NOMO-1 treated with DMSO at 0.1 percent for 48 hours (cell line): ENCODE data around the gene TBC1D5.
"Not testable (repeated sequence)": the region's sequence is repeated elsewhere in the genome, so short reads cannot be mapped to it uniquely, and the experiment has no call there.

ENCODE experiments used
- DNase-seq: peaks from one replicate; lab custom pipeline; 2025; ENCODE audit not compliant: unreplicated experiment; lab: John Stamatoyannopoulos, UW

The TBC1D5 gene

DNA sequence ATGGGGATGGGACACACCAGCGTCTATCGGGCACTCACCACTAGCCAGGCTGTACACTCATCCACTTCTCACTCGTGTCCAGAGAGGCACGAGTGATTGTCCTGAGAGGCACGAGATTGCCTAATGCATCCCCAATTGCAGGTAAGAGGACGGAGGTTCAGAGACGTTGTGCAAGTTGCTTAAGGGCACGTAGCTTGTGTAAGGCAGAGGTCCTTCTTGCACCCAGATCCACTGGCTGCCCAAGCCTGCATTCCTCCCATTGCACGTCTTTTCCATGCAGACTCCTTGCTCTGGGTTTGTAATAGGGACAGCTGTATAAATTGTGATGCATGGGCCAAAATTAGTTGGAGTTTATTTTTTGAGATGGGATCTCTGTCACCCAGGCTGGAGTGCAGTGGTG, 593.4 kb downstream of the TBC1D5 start:
- DNase-seq: no peak

DNA sequence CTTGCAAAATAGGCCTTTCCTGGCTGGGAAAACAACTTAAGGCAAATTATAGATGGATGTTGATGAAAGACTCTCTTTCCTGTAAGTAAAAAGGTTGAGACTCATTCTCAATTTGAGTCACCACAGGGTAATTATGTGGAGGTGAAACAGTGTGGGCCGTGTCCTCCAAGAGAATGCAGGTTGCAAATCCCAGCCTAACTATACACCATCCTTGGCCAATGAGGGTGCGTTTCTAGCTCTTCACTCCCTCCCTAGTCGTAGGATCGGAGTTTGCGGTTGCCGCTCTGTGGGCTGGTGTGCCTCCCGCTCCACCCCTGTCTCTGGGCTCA, 597.8 kb downstream of the TBC1D5 start:
- no peak for DNase-seq

DNA sequence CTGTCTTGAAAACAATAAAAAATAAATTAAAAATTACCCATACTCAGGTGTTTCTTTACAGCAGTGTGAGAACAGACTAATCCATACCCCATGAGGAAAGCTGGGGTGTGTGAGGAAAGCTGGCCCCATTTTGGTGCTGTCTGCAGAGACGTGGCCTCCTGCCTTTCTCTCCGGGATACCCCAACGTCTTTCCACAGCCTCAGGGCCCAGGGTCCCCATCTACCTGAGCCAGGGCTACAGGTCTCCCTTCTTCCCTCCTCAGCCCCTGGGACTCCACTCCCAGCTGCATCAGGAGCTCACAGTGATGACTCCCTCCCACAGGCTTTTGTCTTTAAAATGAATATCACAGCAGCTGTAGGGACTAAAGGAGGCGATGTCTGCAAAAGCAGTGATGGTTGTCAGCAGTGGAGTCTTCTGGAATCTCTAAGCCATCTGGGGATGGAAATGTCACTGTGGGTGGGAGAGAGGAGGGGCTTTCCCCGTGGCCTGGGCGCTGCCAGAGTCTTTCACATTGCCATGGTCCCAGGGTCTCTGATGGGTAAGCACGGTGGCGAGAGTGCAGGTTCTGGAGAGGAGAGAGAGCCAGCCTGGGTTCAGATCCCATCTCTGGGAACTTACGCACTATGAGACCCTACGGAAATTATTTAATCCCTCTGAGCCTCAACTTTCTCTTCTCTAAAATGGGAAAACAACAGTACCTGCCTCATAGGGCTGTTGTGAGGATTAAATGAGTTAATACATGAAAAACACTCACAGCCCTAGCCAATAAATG, 598.4 kb downstream of the TBC1D5 start:
- no peak for DNase-seq

DNA sequence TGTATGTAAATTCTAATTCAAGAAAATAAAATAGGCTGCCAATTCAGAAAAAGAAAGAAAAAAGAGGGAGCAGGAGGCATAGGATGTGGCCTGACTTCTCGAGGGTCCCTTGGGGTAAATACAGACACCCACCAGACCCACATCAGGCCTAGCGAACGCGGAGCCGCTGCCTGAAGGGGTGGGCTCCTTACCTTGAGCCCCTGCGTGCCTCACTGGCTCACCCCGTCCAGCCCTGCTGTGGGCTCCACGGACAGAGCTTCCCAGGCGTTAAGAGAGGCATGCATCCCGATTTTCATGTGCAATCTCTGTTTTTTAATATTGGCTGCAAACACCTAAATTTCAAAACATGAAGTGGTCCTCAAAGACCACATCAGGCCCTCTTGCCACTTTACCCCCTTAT, 599.9 kb downstream of the TBC1D5 start:
- no peak for DNase-seq

DNA sequence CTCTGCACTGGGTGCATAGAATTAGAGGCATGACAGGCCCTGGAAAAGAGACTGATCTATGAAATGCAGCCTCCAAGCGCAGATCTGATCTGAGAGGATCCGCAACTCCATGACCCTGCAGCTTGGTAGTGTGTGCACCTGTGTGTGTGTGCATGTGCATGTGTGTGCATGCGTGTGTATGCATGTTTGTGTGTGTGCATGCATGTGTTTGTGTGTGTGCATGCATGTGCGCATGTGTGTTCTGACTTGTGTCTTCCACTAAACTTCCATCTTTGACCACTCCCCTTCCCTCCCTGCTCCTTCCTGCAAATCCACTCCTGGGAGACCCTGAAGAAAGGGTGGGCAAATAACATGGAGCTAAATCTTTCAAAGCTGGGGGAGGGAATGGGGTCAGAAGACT, 600.7 kb downstream of the TBC1D5 start:
- DNase-seq: no peak

DNA sequence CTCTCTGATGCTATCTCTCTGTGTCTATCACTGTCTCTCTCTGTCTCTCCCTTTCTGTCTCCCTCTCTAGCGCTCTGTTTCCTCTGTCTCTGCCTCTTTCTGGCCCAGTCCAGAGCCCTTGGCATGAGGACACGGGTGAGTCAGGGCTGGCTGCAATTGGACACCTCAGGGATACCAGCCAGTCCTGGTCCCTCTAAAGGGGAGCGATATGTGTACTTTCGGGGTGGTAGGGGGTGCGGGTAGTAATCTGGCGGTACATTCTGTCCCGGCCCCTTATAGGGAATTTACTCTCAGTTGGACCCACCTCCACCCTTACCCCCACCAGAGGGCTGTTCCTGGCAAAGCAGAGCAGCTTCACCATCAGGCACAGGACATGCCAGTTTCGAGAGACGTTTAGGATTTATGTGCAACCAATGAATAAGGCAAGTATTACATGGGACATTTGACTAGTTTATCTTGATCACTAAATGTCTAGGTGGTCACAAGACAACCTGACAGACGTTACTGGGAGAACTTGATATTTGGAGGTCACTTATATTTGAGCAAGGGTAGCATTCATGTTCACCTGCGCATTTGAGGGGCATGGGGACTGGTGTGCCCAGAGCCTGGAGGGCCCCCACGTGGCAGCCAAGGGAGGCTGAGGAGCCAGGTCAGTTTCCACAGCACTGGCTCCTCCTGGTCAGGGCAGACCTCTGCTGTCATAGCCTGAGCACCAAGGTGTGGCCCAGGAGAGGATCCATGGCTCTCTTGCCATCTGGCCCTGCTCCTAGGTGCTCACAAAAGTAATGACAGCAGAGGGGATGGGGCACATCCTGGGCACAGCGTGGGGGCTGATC, 601.5 kb downstream of the TBC1D5 start:
- DNase-seq: no peak

DNA sequence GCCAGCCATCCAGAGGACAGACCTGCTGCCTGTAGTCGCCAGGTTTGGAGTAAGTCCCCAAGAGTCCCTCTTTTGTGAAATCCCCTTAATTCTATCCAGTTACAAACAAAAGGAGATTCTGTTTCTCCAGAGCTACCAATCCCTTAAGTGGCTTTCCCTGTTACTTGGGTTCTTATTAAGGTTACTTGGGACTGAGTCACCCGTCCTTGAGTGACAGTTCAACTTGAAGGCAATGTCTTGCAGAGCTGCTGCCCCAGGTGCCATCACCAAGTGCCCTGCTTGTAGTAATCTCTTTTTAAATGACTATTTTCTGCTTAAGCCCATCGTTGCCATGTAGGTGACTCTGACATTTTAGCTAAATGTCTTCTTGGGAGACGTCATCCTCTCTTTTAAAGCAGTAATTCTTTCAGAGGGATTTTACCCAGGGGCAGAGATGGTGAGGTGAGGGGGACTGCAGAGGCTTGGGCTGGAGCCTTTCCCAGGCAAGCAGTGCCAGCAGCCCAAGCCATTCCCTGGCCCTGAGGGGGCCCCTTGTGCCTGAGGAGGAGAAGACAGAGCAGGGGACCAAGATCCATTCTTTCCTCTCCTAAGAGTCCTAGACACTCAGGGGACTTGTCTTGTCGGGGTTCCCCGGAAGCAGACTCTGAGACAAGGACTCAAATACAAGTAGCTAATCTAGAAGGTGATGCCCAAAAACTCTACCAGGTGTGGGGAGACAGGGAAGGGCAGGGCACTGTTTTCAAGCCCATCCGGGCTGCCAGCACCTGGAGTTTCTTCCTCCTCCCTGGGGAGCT, 604.0 kb downstream of the TBC1D5 start:
- DNase-seq: no peak

DNA sequence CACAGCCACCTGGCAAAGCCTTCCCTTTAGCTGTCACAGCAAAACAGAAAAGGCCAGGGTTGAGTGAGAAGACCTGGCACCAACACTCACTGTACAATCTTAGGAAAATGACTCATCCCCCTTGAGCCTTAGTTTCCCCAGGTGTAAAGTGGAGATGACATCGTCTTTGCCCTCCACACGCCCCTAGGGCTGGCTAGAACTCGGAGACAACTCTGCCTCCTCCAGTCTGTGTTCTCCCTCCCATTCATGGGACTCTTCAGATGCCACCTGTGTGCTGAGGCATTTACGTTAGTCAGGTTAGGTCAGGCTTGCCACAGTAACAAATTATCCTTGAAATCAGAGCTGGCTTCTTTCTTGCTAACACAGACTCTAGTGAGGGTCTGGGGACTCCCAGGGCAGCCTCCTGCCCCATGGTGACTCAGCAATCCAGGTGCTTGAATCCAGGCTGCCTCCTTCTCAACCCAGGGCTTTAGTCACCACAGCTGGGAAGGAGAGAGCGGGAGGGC, 605.1 kb downstream of the TBC1D5 start:
- no peak for DNase-seq

DNA sequence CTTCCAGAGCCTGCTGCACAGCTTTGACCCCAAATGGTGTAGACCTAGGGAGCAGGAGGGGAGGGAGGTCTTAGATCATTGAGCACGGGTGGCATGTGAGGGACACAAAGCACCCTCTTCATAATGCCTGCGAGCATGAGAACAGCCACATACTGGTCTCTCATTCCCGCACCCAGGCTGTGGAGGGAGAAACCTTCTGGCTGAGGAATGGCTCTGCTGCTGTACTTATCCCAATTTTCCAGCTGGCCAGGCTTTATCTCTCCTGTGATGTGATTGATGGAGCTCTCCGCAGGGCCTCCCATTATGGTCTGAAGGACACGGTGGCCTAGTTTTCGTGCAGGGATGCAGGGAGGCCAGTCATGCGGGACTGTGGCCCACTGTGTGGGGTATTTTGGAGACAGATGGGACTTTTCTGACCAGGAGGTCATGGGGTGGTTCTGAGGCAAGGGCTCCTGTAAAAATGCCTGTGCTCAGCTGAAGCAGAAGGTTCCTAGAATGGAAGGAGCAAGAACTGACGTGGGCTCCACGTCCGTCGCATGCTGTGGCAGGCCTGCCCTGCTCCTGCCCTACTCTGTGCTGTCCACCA, 606.2 kb downstream of the TBC1D5 start:
- DNase-seq: no peak

DNA sequence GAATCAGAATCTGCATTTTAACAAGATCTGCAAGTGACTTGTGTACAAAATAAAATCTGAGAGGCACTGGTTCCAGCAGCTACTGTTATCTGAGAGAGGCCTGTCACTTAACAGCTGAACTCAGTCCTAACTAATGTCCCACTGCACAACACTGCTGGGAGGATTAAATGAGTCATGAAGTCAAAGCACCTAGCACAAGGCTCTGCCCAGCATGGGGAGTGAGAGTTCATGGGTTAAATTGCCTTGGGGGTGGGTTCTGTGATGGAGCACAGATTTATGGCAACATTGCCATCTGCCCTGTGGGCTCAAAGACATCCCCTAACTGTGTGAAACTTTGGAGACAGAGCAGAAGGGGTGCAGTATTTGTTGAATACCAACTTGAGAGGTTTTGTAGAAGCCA, 606.7 kb downstream of the TBC1D5 start:
- DNase-seq: no peak

DNA sequence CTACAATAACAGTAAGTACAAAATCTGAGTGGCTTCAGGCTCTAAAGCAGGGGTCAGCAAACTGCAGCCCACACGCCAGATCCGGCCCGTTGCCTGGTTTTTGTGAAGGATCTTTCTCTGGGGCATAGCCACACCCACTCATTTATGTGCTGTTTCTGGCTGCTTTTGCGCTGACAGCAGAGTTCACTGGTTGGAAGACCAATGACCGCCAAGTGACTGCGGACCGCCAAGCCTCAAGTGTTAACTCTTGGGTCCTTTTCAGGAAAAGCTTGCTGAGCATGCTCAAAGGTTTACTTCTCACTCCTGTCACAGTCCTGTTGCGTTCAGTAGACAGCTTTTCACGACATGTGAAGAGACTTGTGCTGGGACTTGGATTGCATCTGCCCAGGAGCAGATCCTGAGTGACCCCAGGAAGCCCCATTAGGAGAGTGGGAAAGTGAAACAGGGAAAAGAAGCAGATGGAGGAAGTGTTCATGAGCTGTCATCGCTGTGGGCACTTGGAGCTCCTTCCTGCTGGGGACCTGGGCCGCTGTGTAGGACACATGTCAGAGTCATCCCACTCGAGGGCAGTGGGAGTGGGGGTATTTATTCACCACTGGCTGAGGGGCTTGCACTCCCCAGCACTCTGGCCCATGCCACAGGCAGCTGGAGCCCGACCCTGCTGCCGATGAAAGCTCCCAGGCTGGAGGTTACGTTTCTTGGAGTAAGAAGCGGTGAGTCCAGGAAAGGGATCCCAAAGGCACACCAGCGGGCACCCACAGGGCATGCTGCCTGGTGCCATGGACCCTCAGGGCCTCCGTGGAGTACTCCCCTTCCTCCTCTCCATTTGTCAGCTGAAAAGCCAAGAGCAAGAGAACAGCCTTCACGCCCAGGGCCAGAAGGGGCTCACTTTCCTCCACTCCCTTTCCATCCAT, 608.5 kb downstream of the TBC1D5 start:
- DNase-seq: no peak

DNA sequence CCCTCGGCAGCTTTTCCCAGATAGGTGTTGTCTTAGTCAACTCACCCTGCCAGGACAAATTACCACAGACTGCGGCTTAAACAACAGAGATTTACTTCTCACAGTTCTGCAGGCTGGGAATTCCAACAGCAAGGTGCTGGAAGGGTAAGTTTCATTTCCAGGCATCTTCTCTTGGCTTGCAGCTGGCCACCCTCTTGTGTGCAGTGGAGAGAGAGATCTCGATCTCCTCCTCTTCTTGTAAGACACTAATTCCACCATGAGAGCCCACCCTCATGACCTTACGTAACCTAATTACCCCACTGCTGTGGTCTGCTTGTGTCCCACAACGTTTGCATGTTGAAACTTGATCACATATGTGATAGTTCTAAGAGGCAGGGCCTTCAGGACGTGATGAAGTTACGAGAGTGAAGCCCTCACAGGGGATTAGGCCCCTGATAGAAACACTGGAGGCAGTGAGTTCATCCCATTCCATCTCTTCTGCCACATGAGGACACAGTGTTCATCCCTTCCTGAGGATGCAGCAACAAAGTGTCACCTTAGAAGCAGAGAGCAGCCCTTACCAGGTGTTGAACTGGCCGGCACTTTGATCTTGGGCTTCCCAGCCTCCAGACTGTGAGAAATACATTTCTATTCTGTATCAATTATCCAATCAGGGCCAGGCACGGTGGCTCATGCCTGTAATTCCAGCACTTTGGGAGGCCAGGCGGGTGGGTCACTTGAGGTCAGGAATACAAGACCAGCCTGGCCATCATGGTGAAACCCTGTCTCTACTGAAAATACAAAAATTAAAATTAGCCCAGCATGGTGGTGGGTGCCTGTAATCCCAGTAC, 609.9 kb downstream of the TBC1D5 start:
- no peak for DNase-seq

DNA sequence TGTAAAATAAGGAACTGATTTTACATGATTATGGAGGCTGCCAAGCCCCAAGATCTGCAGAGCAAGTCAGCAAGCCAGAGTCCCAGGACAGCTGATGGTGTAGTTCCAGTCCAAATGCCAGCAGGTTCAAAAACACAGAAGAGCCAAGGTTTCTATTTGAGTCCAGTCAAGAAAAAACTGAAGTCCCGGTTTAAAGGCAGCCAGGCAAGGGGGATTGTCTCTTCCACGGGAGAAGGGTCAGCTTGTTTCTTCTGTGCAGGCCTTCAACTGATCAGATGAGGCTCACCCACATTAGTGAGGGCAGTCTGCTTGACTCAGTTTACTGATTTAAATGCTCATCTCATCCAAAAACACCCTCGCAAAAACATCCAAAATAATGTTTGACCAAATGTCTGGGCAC, 611.5 kb downstream of the TBC1D5 start:
- DNase-seq: no peak

DNA sequence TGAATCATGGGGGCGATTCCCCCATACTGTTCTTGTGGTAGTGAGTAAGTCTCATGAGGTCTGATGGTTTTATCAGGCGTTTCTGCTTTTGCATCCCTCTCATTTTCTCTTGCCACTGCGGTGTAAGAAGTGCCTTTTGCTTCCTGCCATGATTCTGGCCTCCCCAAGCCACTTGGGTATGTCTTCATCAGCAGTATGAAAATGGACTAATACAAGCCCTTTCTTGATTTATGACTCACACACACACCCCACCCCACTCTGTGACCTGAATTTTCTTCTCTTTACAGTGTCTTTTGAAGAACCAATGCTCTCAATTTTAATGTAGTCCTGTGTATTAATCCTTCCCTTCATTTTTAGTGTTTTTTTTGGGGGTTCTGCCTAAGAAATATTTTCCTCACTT, 612.9 kb downstream of the TBC1D5 start:
- DNase-seq: no peak

DNA sequence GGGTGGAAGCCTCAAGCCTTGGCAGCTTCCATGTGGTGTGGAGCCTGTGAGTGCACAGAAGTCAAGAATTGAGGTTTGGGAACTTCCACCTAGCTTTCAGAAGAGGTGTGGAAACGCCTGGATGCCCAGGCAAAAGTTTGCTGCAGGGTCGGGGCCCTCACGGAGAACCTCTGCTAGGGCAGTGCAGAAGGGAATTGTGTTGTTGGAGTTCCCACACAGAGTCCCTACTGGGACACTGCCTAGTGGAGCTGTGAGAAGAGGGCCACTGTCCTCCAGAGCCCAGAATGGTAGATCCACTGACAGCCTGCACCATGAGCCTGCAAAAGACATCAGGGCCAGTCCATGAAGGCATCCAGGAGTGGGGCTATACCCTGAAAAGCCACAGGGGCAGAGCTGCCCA, 613.8 kb downstream of the TBC1D5 start:
- not testable (repeated sequence) for DNase-seq

DNA sequence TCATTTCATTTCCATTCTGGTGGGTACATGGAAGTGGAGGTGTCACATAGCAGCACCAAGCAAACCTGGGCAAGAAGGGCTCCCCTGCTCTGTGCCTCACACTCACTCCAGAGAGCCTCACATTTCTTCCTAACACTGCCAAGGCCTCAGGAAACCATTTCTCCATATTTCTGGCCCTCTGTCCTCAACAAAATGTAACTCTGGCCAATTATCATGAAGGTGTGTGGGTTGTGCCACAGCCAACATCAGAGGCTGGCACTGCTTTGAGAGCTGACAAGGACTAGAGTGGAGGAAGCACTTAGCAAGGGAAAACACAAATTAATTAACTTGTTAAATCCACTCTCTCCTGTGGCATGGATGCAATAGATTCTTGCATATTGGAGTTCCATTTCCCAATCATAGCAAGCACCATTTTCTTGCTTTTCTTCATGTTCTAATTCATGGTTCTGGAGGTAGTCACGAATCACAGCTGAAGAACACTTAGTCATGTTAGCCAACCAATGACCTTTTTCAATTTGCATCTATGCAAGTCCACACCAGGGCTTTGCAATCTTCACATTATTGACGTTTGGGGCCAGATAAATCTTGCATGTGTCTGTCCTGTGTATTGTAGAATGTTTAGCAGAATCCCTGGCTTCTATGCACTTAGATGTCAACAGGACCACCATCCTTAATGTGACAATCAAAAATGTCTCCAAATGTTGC, 616.5 kb downstream of the TBC1D5 start:
- no peak for DNase-seq

DNA sequence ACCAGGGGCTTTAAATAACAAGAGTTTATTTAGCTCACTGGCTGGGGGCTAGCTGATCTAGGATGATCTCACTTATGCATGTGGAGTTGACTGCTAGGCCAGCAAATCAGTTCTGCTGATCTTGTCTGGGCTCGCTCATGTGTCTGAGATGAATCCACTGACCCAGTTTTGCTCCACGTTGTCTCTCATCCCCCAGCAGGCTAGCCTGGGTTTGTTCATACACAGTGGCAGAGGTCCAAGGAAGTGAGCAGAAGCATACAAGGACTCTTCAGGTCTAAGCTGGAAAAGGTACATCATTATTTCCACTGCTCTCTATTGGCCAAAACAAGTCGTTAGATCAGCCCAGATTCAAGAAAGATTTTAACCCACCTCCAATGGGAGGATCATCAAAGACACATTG, 619.7 kb downstream of the TBC1D5 start:
- no peak for DNase-seq

DNA sequence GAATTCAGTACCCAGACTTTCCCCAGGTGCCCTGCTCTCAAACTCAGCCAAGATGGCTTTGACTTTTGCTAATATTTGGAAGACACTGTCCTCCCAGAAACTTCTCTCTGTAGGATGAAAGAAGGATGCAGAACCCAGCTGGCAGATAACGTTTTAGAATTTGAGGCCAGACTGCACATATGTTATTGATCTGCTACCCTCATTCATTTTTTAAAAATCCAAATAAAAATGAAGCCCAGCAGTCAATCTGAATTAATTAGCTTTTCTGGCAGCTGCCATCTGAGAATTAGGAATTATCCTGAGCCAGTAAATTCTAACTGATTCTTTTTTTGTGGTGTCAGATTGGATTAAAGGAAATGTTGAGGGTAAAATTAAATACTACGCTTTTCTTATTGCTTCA, 621.1 kb downstream of the TBC1D5 start:
- no peak for DNase-seq

DNA sequence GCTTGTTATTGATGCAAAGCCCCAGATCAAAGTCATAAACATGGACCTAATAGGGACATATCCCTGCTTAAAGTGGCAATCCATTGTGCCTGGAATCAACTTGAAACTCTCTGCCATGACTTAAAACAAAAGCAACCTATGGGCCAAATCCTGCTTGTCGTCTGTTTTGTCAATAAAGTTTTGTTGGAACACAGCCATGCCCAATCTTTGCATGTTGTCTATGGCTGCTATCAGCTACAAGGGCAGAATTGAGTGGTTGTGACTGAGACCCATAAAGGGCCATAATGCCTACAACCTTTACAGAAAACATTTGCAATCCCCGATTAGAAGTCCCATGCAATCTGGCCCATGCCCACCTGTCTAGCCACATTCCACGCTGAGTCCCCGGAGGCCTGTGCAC, 622.3 kb downstream of the TBC1D5 start:
- no peak for DNase-seq
